HG03520 (cell line): Measurements from ENCODE around the gene PEX10.
"Not testable (repeated sequence)": the region's sequence is repeated elsewhere in the genome, so short reads cannot be mapped to it uniquely, and the experiment has no call there.

ENCODE experiments used
- ATAC-seq: cut with Tn5 transposase; IDR thresholded peaks from one replicate; pipeline ENCODE4 v1.9.1; 2021; ENCODE audit warnings: mild to moderate bottlenecking, moderate library complexity; ENCODE audit not compliant: unreplicated experiment

The PEX10 gene

GRCh38 chr1:2443277-2444137 lies 31.1 kb upstream of the PEX10 start:
- no peak for ATAC-seq

- no peak for ATAC-seq
These were observed 30.3 kb upstream of the PEX10 start for GRCh38 chr1:2442661-2443060.

- ATAC-seq: no peak
These were observed 29.4 kb upstream of the PEX10 start for GRCh38 chr1:2441746-2442145.

GRCh38 chr1:2440346-2440745 lies 28.0 kb upstream of the PEX10 start:
- not testable (repeated sequence) for ATAC-seq

GRCh38 chr1:2439369-2439768 lies 27.0 kb upstream of the PEX10 start:
- no peak for ATAC-seq

GRCh38 chr1:2438641-2439040 lies 26.3 kb upstream of the PEX10 start:
- no peak for ATAC-seq

GRCh38 chr1:2438038-2438437 lies 25.7 kb upstream of the PEX10 start:
- ATAC-seq: no peak

GRCh38 chr1:2437617-2438016 lies 25.3 kb upstream of the PEX10 start:
- no peak for ATAC-seq

- no peak for ATAC-seq
These were observed 24.5 kb upstream of the PEX10 start for GRCh38 chr1:2436876-2437275.

- ATAC-seq: no peak
These were observed 23.5 kb upstream of the PEX10 start for GRCh38 chr1:2435746-2436355.

GRCh38 chr1:2435091-2435490 lies 22.7 kb upstream of the PEX10 start:
- no peak for ATAC-seq

GRCh38 chr1:2433936-2434655 lies 21.7 kb upstream of the PEX10 start:
- ATAC-seq: no peak

GRCh38 chr1:2433196-2433595 lies 20.8 kb upstream of the PEX10 start:
- no peak for ATAC-seq

- ATAC-seq: no peak
These were observed 20.1 kb upstream of the PEX10 start for GRCh38 chr1:2432441-2432844.

GRCh38 chr1:2431518-2431917 lies 19.2 kb upstream of the PEX10 start:
- ATAC-seq: no peak

- ATAC-seq: no peak
These were observed 18.7 kb upstream of the PEX10 start for GRCh38 chr1:2431103-2431502.

- ATAC-seq: no peak
These were observed 18.2 kb upstream of the PEX10 start for GRCh38 chr1:2430592-2430973.

GRCh38 chr1:2429780-2430591 lies 17.6 kb upstream of the PEX10 start:
- no peak for ATAC-seq

GRCh38 chr1:2428490-2428889 lies 16.1 kb upstream of the PEX10 start:
- no peak for ATAC-seq

GRCh38 chr1:2427976-2428375 lies 15.6 kb upstream of the PEX10 start:
- ATAC-seq: no peak

GRCh38 chr1:2427051-2427450 lies 14.7 kb upstream of the PEX10 start:
- ATAC-seq: no peak
